HG02970 (cell line): Measurements from ENCODE around the gene ITGB1.
"Not testable (repeated sequence)": the region's sequence is repeated elsewhere in the genome, so short reads cannot be mapped to it uniquely, and the experiment has no call there.

Source experiments
- ATAC-seq: cut with Tn5 transposase; IDR thresholded peaks from one replicate; pipeline ENCODE4 v1.9.1; 2021; ENCODE audit warnings: mild to moderate bottlenecking, moderate library complexity, moderate number of reproducible peaks; ENCODE audit not compliant: unreplicated experiment, low FRiP score

The ITGB1 gene

GRCh38 chr10:32958085-32959005 lies at the start of gene ITGB1:
Gene ITGB1, minus strand, starts transcription at chr10:32958230. Its CDS starts 22,672 bp downstream, at chr10:32935558.
- ATAC-seq: peak; percentile 84

- no peak for ATAC-seq
These were observed 48.4 kb upstream of the ITGB1 start for GRCh38 chr10:33006342-33006887.

GRCh38 chr10:33005322-33006301 lies 47.6 kb upstream of the ITGB1 start:
- no peak for ATAC-seq

GRCh38 chr10:33001908-33002492 lies 44.0 kb upstream of the ITGB1 start:
- ATAC-seq: no peak

GRCh38 chr10:32998060-32998581 lies 40.1 kb upstream of the ITGB1 start:
- ATAC-seq: not testable (repeated sequence)

GRCh38 chr10:32995751-32996150 lies 37.7 kb upstream of the ITGB1 start:
- ATAC-seq: peak; percentile 65

- ATAC-seq: no peak
These were observed 37.1 kb upstream of the ITGB1 start for GRCh38 chr10:32995066-32995622.

- not testable (repeated sequence) for ATAC-seq
These were observed 36.6 kb upstream of the ITGB1 start for GRCh38 chr10:32994632-32995031.

GRCh38 chr10:32992310-32992709 lies 34.3 kb upstream of the ITGB1 start:
- ATAC-seq: not testable (repeated sequence)

- ATAC-seq: no peak
These were observed 32.8 kb upstream of the ITGB1 start for GRCh38 chr10:32990811-32991210.

GRCh38 chr10:32988604-32989003 lies 30.6 kb upstream of the ITGB1 start:
- no peak for ATAC-seq

- no peak for ATAC-seq
These were observed 29.1 kb upstream of the ITGB1 start for GRCh38 chr10:32987172-32987571.

- no peak for ATAC-seq
These were observed 27.8 kb upstream of the ITGB1 start for GRCh38 chr10:32985775-32986350.

GRCh38 chr10:32985341-32985764 lies 27.3 kb upstream of the ITGB1 start:
- no peak for ATAC-seq

- ATAC-seq: no peak
These were observed 26.1 kb upstream of the ITGB1 start for GRCh38 chr10:32984003-32984600.

GRCh38 chr10:32982911-32983909 lies 25.2 kb upstream of the ITGB1 start:
- ATAC-seq: no peak

- no peak for ATAC-seq
These were observed 24.3 kb upstream of the ITGB1 start for GRCh38 chr10:32982293-32982709.

- ATAC-seq: no peak
These were observed 23.7 kb upstream of the ITGB1 start for GRCh38 chr10:32981760-32982159.
